Measurements from ENCODE around the gene IL24. TPM values are rescaled to one million over a fixed set of nuclear protein-coding genes. Genes with fewer than 3 reads are reported as not detected.
"Not testable (repeated sequence)": the region's sequence is repeated elsewhere in the genome, so short reads cannot be mapped to it uniquely, and the experiment has no call there.

IL24 gene
- polyA plus RNA-seq, 1 experiment = 0.25 TPM

DNA sequence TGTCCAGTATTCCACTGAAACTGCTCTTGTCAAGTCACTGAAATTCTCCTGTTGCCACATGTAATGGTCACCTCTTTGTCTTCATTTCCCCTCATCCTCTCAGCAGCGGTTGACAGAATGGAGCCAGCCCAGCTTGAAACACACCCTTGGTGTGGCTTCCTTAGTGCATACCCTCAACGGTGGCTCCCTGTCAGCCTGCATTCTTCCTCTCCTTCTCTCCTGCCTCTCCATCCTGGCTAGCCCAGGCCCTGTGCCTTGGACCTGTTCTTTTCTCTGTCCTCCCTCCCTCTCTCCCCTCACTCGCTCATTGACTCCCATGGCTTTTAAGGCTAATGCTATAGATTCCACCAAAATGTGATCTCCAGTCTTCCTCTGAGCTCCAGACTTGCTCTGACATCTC is 20.8 kb downstream of the IL24 start:
- POLR2A ChIA-PET = no interaction called here
- no peak for DNase-seq (ENCODE audit: low read depth)
- CTCF ChIA-PET = interaction anchor here (1.0 to 8.7 kb wide), 7 partner anchors 8 to 193 kb away, joined by 3 to 127 read pairs (median 3); no protein-coding TSS in a partner anchor
- Histone ChIP-seq H3K36me3 (ENCODE audit: control insufficient read depth, insufficient read depth, low read length) (no peaks in the 10 kb centered on the region), H3K27me3 (ENCODE audit: control insufficient read depth, insufficient read depth, low read length) (peaks cover 4% of the 10 kb centered on the region), H3K4me3 (ENCODE audit: low read depth, low read length) (no peak overlapping the region)
- TF ChIP-seq, protein P1, sequence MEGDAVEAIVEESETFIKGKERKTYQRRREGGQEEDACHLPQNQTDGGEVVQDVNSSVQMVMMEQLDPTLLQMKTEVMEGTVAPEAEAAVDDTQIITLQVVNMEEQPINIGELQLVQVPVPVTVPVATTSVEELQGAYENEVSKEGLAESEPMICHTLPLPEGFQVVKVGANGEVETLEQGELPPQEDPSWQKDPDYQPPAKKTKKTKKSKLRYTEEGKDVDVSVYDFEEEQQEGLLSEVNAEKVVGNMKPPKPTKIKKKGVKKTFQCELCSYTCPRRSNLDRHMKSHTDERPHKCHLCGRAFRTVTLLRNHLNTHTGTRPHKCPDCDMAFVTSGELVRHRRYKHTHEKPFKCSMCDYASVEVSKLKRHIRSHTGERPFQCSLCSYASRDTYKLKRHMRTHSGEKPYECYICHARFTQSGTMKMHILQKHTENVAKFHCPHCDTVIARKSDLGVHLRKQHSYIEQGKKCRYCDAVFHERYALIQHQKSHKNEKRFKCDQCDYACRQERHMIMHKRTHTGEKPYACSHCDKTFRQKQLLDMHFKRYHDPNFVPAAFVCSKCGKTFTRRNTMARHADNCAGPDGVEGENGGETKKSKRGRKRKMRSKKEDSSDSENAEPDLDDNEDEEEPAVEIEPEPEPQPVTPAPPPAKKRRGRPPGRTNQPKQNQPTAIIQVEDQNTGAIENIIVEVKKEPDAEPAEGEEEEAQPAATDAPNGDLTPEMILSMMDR (IDR thresholded peaks at IDR 0.05; ENCODE audit: insufficient read depth, low read depth, low read length) = no peak

DNA sequence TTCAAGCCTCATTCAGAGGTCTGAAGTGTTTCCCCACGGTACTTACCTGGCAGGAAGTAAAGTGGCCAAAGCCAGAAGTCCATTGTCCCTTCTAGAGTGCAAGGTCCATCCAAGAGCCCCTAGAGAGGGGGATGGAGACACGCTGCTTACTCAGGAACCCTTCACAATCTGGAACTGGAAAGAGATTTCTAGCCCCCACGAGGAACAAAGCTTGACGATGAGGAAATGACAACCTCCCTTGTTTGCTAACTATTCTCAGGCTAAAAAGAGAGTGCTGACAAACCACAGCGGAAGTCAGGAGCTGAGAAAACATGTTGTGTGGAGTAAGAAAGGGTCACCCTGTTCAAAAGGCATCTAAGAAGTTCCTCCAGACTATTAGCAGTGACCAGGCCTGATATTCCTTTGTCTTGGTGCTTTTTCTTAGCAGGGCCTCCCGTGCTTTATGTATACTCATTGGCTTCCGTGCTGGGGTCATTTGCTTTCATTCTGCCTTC is 24.6 kb downstream of the IL24 start, which contains the start of gene FCMR:
FCMR (minus strand) TSS at position 170 of the 494 bp plus-strand sequence; CDS start at position 83, 87 bp downstream.
- POLR2A ChIA-PET = no interaction called here
- Histone ChIP-seq H3K36me3 (ENCODE audit: control insufficient read depth, insufficient read depth, low read length) (no peaks in the 10 kb centered on the region), H3K27me3 (ENCODE audit: control insufficient read depth, insufficient read depth, low read length) (no peaks in the 10 kb centered on the region; the same call in none of the 2 replicates), H3K4me3 (ENCODE audit: low read depth, low read length) (no peak within 1 kb of the TSS)
- no peak for DNase-seq (ENCODE audit: low read depth)
- CTCF ChIA-PET = interaction anchor here (1.1 to 3.3 kb wide), 2 partner anchors 9 to 10 kb away, joined by 5 to 28 read pairs; no protein-coding TSS in a partner anchor
- TF ChIP-seq, protein P1 (IDR thresholded peaks at IDR 0.05; ENCODE audit: insufficient read depth, low read depth, low read length) = no peak

DNA sequence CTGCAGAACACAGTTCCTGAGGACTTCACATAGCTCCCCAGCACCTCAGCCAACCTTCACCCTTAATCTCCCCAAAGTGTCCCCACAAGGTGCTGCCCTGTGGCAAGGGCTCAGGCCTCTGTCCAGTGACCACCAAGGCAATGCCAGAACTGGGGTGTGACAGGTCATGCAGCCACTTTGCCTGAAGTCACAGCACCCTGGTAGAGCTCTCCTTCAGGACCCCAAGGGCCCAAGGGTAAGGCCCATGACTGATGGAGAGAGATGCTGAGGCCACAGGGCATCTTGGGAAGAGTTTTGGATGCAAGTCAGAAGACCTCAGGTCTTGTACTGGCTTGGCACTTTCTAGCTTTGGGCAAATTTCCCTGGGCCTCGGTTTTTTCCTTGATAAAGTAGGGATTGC is 25.3 kb downstream of the IL24 start:
- no peak overlapping the region for H3K4me3 ChIP-seq (ENCODE audit: low read depth, low read length)
- TF ChIP-seq, protein P1 (IDR thresholded peaks at IDR 0.05; ENCODE audit: insufficient read depth, low read depth, low read length) = no peak
- H3K27me3 ChIP-seq (ENCODE audit: control insufficient read depth, insufficient read depth, low read length) = no peaks in the 10 kb centered on the region; the same call in none of the 2 replicates
- no peaks in the 10 kb centered on the region for H3K36me3 ChIP-seq (ENCODE audit: control insufficient read depth, insufficient read depth, low read length)
- no peak for DNase-seq (ENCODE audit: low read depth)
- ChIA-PET POLR2A (no interaction called here), CTCF (interaction anchor here (0.7 to 3.3 kb wide), 2 partner anchors 10 to 113 kb away, joined by 3 to 28 read pairs; no protein-coding TSS in a partner anchor)

DNA sequence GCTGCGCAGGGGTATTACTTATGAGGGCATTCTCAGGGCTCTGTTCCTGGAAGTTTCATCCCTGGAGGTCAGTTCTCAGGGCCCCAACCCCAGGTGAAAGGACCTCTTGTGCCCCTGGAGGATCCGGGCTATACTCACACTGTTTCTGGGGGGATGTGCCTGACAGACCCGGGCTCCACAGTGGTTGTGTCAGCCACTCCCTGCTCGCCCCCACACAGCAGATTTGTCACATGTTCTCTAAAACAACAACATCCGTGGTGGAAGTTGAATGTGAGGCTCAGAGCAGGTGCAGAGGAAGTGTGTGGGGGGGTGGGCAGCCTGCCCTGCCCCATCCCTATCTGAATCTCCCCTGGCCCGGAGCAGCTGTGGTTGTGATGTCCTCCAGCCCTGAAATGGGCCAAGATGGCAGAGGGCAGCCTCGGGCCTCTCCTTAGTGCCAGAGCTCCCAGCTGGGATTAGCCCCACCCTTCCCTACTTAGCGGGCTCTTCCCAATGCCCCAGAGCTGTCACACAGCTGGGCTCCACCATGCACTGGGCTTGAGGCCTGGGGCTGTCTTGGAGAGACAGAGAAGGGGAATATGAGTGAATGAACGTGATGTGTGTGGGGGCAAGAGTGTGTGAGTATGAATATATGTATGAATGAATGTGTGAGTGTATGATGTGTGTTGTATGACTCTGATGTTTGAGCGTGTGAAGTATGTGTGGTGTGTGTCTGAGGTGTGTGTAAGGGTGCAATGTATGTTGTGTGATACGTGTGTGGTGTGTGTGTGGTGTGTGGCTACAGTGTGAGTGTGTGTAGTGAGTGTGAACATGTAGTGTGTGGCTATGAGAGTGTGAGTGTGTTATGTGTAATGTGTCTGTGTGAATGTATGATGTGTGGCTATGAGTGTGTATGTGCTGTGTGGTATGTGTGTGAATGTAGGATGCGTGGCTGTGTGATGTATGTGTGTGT is 26.0 kb downstream of the IL24 start:
- POLR2A ChIA-PET = no interaction called here
- no peak overlapping the region for H3K4me3 ChIP-seq (ENCODE audit: low read depth, low read length)
- CTCF ChIA-PET = interaction anchor here (0.7 to 3.3 kb wide), 2 partner anchors 11 to 114 kb away, joined by 3 to 28 read pairs; no protein-coding TSS in a partner anchor
- no peak for DNase-seq (ENCODE audit: low read depth)
- TF ChIP-seq, protein P1 (IDR thresholded peaks at IDR 0.05; ENCODE audit: insufficient read depth, low read depth, low read length) = no peak
- no peaks in the 10 kb centered on the region; the same call in none of the 2 replicates for H3K27me3 ChIP-seq (ENCODE audit: control insufficient read depth, insufficient read depth, low read length)
- H3K36me3 ChIP-seq (ENCODE audit: control insufficient read depth, insufficient read depth, low read length) = no peaks in the 10 kb centered on the region

DNA sequence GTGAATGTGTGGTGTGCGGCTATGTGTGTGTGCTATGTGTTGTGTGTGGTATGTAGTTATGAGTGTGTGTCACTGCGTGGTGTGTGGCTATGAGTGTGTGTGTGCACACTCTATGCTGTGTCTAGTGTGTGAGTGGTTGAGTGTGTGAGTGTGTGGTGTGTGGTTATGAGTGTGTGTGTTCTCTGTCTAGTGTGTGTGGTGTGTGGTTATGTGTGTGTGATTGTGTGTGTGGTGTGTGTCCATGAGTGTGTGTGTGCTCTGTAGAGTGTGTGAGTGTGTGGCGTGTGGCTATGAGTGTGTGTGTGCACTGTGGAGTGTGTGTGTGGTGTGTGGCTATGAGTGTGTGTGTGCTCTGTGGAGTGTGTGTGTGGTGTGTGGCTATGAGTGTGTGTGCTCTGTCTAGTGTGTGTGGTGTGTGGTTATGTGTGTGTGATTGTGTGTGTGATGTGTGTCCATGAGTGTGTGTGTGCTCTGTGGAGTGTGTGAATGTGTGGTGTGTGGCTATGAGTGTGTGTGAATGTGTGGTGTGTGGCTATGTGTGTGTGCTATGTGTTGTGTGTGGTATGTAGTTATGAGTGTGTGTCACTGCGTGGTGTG is 26.8 kb downstream of the IL24 start:
- H3K36me3 ChIP-seq (ENCODE audit: control insufficient read depth, insufficient read depth, low read length); H3K4me3 ChIP-seq (ENCODE audit: low read depth, low read length); H3K27me3 ChIP-seq (ENCODE audit: control insufficient read depth, insufficient read depth, low read length); POLR2A ChIA-PET; DNase-seq (ENCODE audit: low read depth): not testable (repeated sequence)
- CTCF ChIA-PET = interaction anchor here (1.0 to 1.7 kb wide), 3 partner anchors 10 to 265 kb away, joined by 3 to 4 read pairs (median 3); no protein-coding TSS in a partner anchor

All from BJ (cell line).